HepG2 (cell line): ENCODE measurements around the gene ATP11A. TPM values are rescaled to one million over a fixed set of nuclear protein-coding genes. Genes with fewer than 3 reads are reported as not detected.

Experiments used
- ATAC-seq: fragments of 200-7000 bp; cut with Tn5 transposase; 3 replicates; pipeline ENCODE4 v1.9.1; 2020; ENCODE audit warnings: mild to moderate bottlenecking, moderate library complexity
- BruUV-seq: library from RNA; stranded (reverse); fragments of 400-500 nt; replicated peaks from 2 replicates; lab custom pipeline; 2021; lab: Mats Ljungman, UMichigan
- CTCF ChIA-PET: fragments of 300-600 bp; formaldehyde crosslinking; extraction: SDS; loops from one replicate; lab custom pipeline; 2021; ENCODE audit warnings: low total read pairs, inconsistent platforms, low intra/inter-chr PET ratio; lab: Yijun Ruan, JAX
- POLR2A ChIA-PET: fragments of 350-600 bp; sonication (Branson Sonifier 250); formaldehyde crosslinking; loops from one replicate; lab custom pipeline; 2020; ENCODE audit warnings: antibody characterized with exemption, inconsistent platforms; lab: Yijun Ruan, JAX
- DNase-seq: peaks from one replicate; pipeline ENCODE4 v3.0.0-alpha.2; 2015; ENCODE audit warnings: low spot score
- FAIRE-seq: peaks from 3 replicates; lab custom pipeline; 2011; peaks lifted over from hg19 to GRCh38; lab: Jason Lieb, UNC
- H2AFZ ChIP-seq: one replicate; pipeline ENCODE4 v1.6.1; 2011; ENCODE audit warnings: low read length, inconsistent platforms
- H3K27ac ChIP-seq: fragments of 300-600 bp; 3 replicates; pipeline ENCODE4 v1.8.0; 2011; ENCODE audit warnings: mixed run types, mild to moderate bottlenecking, mixed read lengths, low read length, inconsistent platforms; ENCODE audit not compliant: insufficient read depth; ENCODE audit errors: extremely low read length
- H3K27me3 ChIP-seq, 2 experiments: fragments of 200-600 bp in 1 of 2; 2 replicates in 1 of 2; 3 replicates in 1 of 2; pipeline versions ENCODE4 v1.6.0 to v1.8.0; 2011; ENCODE audit warnings: low read length in 2 of 2, mild to moderate bottlenecking in 2 of 2, moderate library complexity in 2 of 2, inconsistent platforms in 1 of 2; ENCODE audit not compliant: insufficient read depth in 2 of 2, control insufficient read depth in 1 of 2
- H3K36me3 ChIP-seq, 2 experiments: fragments of 200-600 bp in 1 of 2; replicated peaks in 1 of 2; 2 replicates in 1 of 2; 3 replicates in 1 of 2; pipeline versions ENCODE4 v1.5.1 to v1.8.0; 2011; ENCODE audit warnings: low read length in 2 of 2, inconsistent platforms in 1 of 2; ENCODE audit not compliant: insufficient read depth in 2 of 2, control insufficient read depth in 1 of 2
- H3K4me1 ChIP-seq: 2 replicates; pipeline ENCODE4 v1.5.1; 2012; ENCODE audit warnings: low read length, inconsistent platforms; ENCODE audit not compliant: insufficient read depth
- H3K4me2 ChIP-seq: 2 replicates; pipeline ENCODE4 v1.6.0; 2011; ENCODE audit warnings: low read depth, low read length, inconsistent platforms
- H3K4me3 ChIP-seq, 3 experiments: fragments of 200-600 bp in 1 of 3; sonication (generic), shearing (Covaris generic) in 1 of 3; replicated peaks in 1 of 3; 2 replicates each; pipeline ENCODE4 v1.5.1; 2011 to 2016; ENCODE audit warnings: low read length in 3 of 3, inconsistent platforms in 2 of 3, low read depth in 2 of 3, mild to moderate bottlenecking in 2 of 3, control low read depth in 1 of 3, mixed read lengths in 1 of 3; ENCODE audit not compliant: insufficient read depth in 1 of 3
- H3K79me2 ChIP-seq: one replicate; pipeline ENCODE4 v1.6.1; 2011; ENCODE audit warnings: low read length, inconsistent platforms; ENCODE audit not compliant: insufficient read depth
- H3K9ac ChIP-seq: 2 replicates; pipeline ENCODE4 v1.6.0; 2011; ENCODE audit warnings: mild to moderate bottlenecking, low read depth, low read length, inconsistent platforms; ENCODE audit not compliant: insufficient read depth
- H3K9me3 ChIP-seq: 2 replicates; pipeline ENCODE4 v1.5.1; 2012; ENCODE audit warnings: mild to moderate bottlenecking, low read length
- H4K20me1 ChIP-seq: 2 replicates; pipeline ENCODE4 v1.6.0; 2011; ENCODE audit warnings: inconsistent platforms, mild to moderate bottlenecking, low read length, moderate library complexity; ENCODE audit not compliant: insufficient read depth
- FIP1L1 ChIP-seq: fragments of 200-400 bp; formaldehyde crosslinking; IDR thresholded peaks from 2 replicates; pipeline ENCODE4 v1.6.1; 2018; ENCODE audit warnings: low read depth, mild to moderate bottlenecking, low read length, moderate library complexity, borderline replicate concordance; ENCODE audit not compliant: insufficient read depth
- PHF8 ChIP-seq: sonication (generic); formaldehyde crosslinking; IDR thresholded peaks from 2 replicates; pipeline ENCODE4 v1.5.0; 2020; ENCODE audit warnings: missing genetic modification reagents
- POLR2G ChIP-seq: fragments of 200-400 bp; formaldehyde crosslinking; IDR thresholded peaks from 2 replicates; pipeline ENCODE4 v1.6.1; 2018; ENCODE audit warnings: mild to moderate bottlenecking, low read depth, low read length, moderate library complexity
- SP2 ChIP-seq: sonication (generic); formaldehyde crosslinking; IDR thresholded peaks from 2 replicates; pipeline ENCODE4 v1.5.1; 2020; ENCODE audit warnings: mild to moderate bottlenecking, missing genetic modification reagents
- ZNF33B ChIP-seq: sonication (generic); formaldehyde crosslinking; IDR thresholded peaks from 2 replicates; pipeline ENCODE4 v1.5.1; 2020; ENCODE audit warnings: mild to moderate bottlenecking, missing genetic modification reagents
- ZNF367 ChIP-seq: sonication (generic); formaldehyde crosslinking; IDR thresholded peaks from 2 replicates; pipeline ENCODE4 v1.4.0; 2020; ENCODE audit warnings: missing genetic modification reagents, borderline replicate concordance
- ZNF383 ChIP-seq: sonication (generic); formaldehyde crosslinking; IDR thresholded peaks from 2 replicates; pipeline ENCODE4 v1.4.0; 2020; ENCODE audit warnings: missing genetic modification reagents, mild to moderate bottlenecking, borderline replicate concordance
- ZNF577 ChIP-seq: sonication (generic); formaldehyde crosslinking; IDR thresholded peaks from 2 replicates; pipeline ENCODE4 v1.4.0; 2020; ENCODE audit warnings: mild to moderate bottlenecking, low read depth, missing genetic modification reagents, borderline replicate concordance
- ZNF713 ChIP-seq: sonication (generic); formaldehyde crosslinking; IDR thresholded peaks from 2 replicates; pipeline ENCODE4 v1.4.0; 2020; ENCODE audit warnings: mild to moderate bottlenecking, missing genetic modification reagents
- ZNF773 ChIP-seq: sonication (generic); formaldehyde crosslinking; IDR thresholded peaks from 2 replicates; pipeline ENCODE4 v1.4.0; 2020; ENCODE audit warnings: missing genetic modification reagents, borderline replicate concordance
- ZNF891 ChIP-seq: sonication (generic); formaldehyde crosslinking; IDR thresholded peaks from 2 replicates; pipeline ENCODE4 v1.5.0; 2020; ENCODE audit warnings: mild to moderate bottlenecking, missing genetic modification reagents
- WGBS: methylation state at CpG from one replicate; pipeline ENCODE4 v1.1.6; 2017; ENCODE audit warnings: low lambda C conversion rate; 5-methylcytosine and 5-hydroxymethylcytosine counted together
- in situ Hi-C: cut with HindIII; loops from 2 replicates; pipeline ENCODE4 v1.10.0; 2017; ENCODE audit warnings: low pct_unique_long_range_greater_than_20kb; ENCODE audit not compliant: extremely low pct_ligation_motif_present
- intact Hi-C: fragments of 100-400 bp; cut with micrococcal nuclease; formaldehyde crosslinking; loops from one replicate; pipeline ENCODE4 v1.10.0; 2022; ENCODE audit not compliant: unreplicated experiment
- polyA plus RNA-seq, 8 experiments: library from polyadenylated mRNA; depleted of rRNA in 3 of 8; stranded (reverse) in 7 of 8; unstranded in 1 of 8; fragments of >200 nt; fragmentation: Illumina TruSeq in 4 of 8; extraction: Trizol in 4 of 8; gene quantifications; 2 replicates each; pipeline versions ENCODE4 v1.2.1 to v1.2.3, GENCODE V29; 2011 to 2016; ENCODE audit warnings: low read depth in 4 of 8, missing spikeins in 1 of 8, mixed read lengths in 1 of 8; ENCODE audit not compliant: insufficient read depth in 1 of 8
- total RNA-seq, 5 experiments: library from RNA; depleted of rRNA; stranded (reverse); fragments of >200 nt; fragmentation: Illumina TruSeq; extraction: Trizol; gene quantifications; 2 replicates each; pipeline ENCODE4 v1.2.3, GENCODE V29; 2016; ENCODE audit warnings: low read depth in 1 of 5
- TF ChIP-seq, protein P1 (sequence below): sonication (generic); formaldehyde crosslinking; IDR thresholded peaks from 2 replicates; pipeline ENCODE4 v1.4.0; 2020; ENCODE audit warnings: missing genetic modification reagents; ENCODE audit errors: not compliant biosample characterization
- TF ChIP-seq, protein P2 (sequence below): sonication (generic); formaldehyde crosslinking; IDR thresholded peaks from 2 replicates; pipeline ENCODE4 v1.9.0; 2021; ENCODE audit warnings: mild to moderate bottlenecking, missing genetic modification reagents
- TF ChIP-seq, protein P3 (sequence below): sonication (generic); formaldehyde crosslinking; conservative IDR thresholded peaks from 2 replicates; pipeline ENCODE4 v1.8.0; 2022; ENCODE audit warnings: missing genetic modification reagents

ATP11A gene
- total and polyA plus RNA-seq, 2 of the 13 experiments (the other 11 are each of a cell fraction or from before 2014, with no cell fraction given), result 18.4 to 20.1 TPM

DNA sequence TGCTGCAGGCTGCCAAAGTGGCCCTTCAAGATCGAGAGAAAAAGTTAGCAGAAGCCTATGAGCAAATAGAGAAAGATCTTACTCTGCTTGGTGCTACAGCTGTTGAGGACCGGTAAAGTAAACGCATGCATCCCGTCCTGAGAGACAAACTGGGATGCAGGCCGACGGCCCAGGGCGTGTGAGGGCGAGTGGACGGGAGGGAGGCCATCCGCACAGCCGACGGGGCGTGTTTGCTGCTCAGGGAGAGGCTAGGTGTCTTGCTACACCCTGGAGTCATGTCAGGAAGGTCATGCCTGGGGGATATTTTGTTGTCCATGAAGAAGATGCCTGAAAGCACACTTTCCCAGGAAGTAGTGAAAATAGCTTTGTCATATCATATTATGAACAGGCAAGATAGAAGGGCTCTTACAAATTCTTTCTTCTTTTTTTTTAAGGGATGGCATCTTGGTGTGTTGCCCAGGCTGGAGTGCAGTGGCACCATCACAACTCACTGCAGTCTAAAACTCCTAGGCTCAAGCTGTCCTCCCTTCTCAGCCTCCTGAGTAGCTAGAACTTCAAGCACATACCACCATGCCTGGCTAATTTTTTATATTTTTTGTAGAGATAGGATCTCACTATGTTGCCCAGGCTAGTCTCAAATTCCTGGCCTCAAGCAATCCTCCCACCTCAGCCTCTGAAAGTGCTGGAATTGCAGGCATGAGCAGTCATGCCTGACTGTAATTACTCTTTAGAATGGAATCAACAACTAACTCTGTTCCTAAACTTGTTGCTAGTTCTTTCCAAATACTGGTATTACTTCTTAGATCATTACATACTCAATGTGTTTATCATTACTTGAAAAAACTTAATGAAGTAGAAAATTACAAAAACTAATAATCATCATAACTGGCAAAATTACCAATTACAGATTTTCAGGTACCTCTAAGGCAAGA, 161.5 kb downstream of the ATP11A start:
- intact Hi-C loops, result no loop called here
- no peak overlapping the region for H3K27ac ChIP-seq
- TF ChIP-seq PHF8 (CRISPR knock-in tag) (no peak), ZNF367 (CRISPR knock-in tag) (no peak), ZNF713 (CRISPR knock-in tag) (no peak), ZNF891 (CRISPR knock-in tag) (no peak), POLR2G (no peak), ZNF577 (CRISPR knock-in tag) (no peak), ZNF773 (CRISPR knock-in tag) (no peak), FIP1L1 (no peak), ZNF383 (CRISPR knock-in tag) (no peak), SP2 (CRISPR knock-in tag) (no peak), ZNF33B (CRISPR knock-in tag) (no peak)
- TF ChIP-seq, protein P1, sequence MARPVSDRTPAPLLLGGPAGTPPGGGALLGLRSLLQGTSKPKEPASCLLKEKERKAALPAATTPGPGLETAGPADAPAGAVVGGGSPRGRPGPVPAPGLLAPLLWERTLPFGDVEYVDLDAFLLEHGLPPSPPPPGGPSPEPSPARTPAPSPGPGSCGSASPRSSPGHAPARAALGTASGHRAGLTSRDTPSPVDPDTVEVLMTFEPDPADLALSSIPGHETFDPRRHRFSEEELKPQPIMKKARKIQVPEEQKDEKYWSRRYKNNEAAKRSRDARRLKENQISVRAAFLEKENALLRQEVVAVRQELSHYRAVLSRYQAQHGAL (CRISPR knock-in tag), result no peak
- TF ChIP-seq, protein P2, sequence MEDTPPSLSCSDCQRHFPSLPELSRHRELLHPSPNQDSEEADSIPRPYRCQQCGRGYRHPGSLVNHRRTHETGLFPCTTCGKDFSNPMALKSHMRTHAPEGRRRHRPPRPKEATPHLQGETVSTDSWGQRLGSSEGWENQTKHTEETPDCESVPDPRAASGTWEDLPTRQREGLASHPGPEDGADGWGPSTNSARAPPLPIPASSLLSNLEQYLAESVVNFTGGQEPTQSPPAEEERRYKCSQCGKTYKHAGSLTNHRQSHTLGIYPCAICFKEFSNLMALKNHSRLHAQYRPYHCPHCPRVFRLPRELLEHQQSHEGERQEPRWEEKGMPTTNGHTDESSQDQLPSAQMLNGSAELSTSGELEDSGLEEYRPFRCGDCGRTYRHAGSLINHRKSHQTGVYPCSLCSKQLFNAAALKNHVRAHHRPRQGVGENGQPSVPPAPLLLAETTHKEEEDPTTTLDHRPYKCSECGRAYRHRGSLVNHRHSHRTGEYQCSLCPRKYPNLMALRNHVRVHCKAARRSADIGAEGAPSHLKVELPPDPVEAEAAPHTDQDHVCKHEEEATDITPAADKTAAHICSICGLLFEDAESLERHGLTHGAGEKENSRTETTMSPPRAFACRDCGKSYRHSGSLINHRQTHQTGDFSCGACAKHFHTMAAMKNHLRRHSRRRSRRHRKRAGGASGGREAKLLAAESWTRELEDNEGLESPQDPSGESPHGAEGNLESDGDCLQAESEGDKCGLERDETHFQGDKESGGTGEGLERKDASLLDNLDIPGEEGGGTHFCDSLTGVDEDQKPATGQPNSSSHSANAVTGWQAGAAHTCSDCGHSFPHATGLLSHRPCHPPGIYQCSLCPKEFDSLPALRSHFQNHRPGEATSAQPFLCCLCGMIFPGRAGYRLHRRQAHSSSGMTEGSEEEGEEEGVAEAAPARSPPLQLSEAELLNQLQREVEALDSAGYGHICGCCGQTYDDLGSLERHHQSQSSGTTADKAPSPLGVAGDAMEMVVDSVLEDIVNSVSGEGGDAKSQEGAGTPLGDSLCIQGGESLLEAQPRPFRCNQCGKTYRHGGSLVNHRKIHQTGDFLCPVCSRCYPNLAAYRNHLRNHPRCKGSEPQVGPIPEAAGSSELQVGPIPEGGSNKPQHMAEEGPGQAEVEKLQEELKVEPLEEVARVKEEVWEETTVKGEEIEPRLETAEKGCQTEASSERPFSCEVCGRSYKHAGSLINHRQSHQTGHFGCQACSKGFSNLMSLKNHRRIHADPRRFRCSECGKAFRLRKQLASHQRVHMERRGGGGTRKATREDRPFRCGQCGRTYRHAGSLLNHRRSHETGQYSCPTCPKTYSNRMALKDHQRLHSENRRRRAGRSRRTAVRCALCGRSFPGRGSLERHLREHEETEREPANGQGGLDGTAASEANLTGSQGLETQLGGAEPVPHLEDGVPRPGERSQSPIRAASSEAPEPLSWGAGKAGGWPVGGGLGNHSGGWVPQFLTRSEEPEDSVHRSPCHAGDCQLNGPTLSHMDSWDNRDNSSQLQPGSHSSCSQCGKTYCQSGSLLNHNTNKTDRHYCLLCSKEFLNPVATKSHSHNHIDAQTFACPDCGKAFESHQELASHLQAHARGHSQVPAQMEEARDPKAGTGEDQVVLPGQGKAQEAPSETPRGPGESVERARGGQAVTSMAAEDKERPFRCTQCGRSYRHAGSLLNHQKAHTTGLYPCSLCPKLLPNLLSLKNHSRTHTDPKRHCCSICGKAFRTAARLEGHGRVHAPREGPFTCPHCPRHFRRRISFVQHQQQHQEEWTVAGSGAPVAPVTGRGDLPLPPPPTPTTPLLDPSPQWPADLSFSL, result no peak
- TF ChIP-seq, protein P3, sequence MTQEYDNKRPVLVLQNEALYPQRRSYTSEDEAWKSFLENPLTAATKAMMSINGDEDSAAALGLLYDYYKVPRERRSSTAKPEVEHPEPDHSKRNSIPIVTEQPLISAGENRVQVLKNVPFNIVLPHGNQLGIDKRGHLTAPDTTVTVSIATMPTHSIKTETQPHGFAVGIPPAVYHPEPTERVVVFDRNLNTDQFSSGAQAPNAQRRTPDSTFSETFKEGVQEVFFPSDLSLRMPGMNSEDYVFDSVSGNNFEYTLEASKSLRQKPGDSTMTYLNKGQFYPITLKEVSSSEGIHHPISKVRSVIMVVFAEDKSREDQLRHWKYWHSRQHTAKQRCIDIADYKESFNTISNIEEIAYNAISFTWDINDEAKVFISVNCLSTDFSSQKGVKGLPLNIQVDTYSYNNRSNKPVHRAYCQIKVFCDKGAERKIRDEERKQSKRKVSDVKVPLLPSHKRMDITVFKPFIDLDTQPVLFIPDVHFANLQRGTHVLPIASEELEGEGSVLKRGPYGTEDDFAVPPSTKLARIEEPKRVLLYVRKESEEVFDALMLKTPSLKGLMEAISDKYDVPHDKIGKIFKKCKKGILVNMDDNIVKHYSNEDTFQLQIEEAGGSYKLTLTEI, result no peak
- no peaks in the 10 kb centered on the region for H3K4me1 ChIP-seq
- no peaks in the 10 kb centered on the region for H3K27me3 ChIP-seq
- ATAC-seq (no peak), DNase-seq (no peak), FAIRE-seq (no peak)
- H2AFZ ChIP-seq, result no peak overlapping the region
- no peaks in the 10 kb centered on the region for H3K79me2 ChIP-seq
- ChIA-PET CTCF (no interaction called here), POLR2A (no interaction called here)
- no peaks in the 10 kb centered on the region; the same call in 1 of the 2 replicates for H3K9me3 ChIP-seq
- in situ Hi-C loops, result no loop called here
- no peak overlapping the region for H3K4me3 ChIP-seq
- no TSS peak for BruUV-seq
- H4K20me1 ChIP-seq, result no peaks in the 10 kb centered on the region; the same call in 1 of the 2 replicates
- no peak overlapping the region for H3K4me2 ChIP-seq
- H3K9ac ChIP-seq, result no peak overlapping the region
- peaks cover 31 to 91% of the 10 kb centered on the region in 2 experiments for H3K36me3 ChIP-seq
- WGBS, result 97% methylated on average over 13 of the region's 13 CpGs
